HG03571 (cell line): ENCODE data around the gene KCTD6.
A peak's percentile ranks its signal among the peaks of the same experiment; 100 is the strongest.

Source experiments
- ATAC-seq: cut with Tn5 transposase; IDR thresholded peaks from one replicate; pipeline ENCODE4 v1.9.1; 2021; ENCODE audit not compliant: unreplicated experiment

Gene KCTD6

DNA sequence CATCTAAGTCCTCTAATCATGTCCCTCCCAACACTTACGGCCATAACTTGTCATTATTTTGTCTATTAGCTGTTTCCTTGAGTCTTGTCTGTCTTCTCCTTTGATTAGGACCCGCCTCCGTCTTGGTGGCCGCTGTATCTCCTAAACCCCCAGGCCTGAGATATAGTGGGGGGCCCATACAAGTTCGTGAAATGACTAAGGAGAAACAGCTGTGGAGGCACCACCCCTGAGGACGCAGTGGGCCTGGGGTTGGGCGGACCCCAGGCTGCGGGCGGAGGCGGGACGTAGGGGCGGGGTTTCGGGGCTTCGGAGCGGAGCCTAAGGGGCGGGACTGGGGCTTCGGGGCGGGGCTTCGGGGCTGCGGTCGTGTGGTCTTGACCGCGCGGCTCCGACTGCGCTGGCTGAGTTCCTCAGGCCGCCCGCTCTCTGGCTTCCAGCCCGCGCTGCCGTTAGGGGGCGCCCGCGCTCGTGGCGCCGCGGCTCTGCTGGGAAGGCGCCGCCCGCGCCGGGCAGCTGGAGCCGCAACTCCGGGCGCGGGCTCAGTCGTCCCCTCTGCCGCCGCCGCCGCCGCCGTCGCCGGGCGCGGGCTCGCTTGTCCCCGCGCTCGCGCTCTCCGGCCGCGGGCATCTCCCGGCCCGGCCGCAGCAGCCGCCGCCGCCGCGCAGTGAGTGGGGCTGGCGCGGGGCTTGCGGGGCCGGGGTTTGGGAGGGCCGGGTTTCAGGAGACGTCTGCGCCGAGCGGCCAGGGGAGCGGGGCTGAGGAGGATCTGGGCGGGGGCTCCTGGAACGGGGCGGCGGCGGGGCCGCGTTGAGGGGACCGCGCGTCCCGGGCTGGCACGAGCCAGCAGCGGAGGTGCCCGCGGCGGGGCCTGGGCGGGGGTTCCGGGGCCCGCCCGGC lies at the start of gene KCTD6:
TSS of gene KCTD6 (plus strand) at position 591 of the 897 bp plus-strand sequence. CDS start 6,660 bp downstream, outside the sequence.
- peak; percentile 93 for ATAC-seq

DNA sequence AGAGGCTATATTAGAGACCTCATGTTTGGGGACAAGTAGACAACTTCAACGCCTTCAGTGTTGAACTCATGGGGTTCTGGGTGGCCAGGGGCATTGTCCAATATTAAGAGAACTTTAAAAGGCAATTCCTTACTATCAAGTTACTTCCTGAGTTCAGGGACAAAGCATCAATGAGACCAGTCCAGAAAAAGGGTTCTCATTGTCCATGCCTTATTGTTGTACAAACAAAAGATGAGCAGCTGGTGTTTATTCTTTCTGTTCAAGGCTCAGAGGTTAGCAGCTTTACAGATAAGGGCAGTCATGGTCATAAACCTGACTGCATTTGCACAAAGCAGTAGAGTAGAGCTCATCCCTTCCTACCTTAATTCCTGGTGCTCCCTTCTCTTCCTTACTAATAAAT lies 39.7 kb upstream of the KCTD6 start:
- no peak for ATAC-seq

DNA sequence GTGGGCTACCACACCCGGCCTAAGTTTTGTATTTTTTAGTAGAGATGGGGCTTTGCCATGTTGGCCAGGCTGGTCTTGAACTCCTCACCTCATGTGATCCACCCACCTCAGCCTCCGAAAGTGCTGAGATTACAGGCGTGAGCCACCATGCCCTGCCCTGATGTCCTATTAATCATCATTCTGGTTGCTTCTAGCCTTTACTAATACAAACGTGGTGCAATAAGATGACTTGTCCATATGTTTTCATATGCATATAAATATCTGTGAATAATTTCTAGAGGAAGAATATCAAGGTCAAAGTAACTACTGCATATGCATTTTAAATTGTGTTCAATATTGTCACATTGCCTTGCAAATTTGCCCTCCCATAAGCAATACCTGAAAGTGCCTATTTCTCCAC lies 32.7 kb upstream of the KCTD6 start:
- no peak for ATAC-seq

DNA sequence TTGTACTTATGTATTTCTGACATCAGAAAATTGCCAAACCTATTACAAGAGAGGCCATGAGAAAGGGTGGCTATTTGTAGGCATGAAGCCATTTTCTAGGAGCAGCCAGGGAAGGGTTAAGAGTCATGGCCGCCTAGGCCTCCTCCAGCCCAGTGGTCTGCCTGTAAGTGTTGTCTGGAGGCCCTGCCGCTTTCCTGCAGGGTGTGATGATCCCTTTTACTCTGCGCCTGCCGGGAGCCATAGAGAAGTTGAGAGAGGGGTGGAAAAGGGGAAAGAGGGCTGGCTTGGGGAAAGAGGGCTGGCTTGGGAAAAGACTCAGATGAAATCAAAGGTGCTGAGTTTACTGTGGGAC lies 29.1 kb upstream of the KCTD6 start:
- no peak for ATAC-seq

DNA sequence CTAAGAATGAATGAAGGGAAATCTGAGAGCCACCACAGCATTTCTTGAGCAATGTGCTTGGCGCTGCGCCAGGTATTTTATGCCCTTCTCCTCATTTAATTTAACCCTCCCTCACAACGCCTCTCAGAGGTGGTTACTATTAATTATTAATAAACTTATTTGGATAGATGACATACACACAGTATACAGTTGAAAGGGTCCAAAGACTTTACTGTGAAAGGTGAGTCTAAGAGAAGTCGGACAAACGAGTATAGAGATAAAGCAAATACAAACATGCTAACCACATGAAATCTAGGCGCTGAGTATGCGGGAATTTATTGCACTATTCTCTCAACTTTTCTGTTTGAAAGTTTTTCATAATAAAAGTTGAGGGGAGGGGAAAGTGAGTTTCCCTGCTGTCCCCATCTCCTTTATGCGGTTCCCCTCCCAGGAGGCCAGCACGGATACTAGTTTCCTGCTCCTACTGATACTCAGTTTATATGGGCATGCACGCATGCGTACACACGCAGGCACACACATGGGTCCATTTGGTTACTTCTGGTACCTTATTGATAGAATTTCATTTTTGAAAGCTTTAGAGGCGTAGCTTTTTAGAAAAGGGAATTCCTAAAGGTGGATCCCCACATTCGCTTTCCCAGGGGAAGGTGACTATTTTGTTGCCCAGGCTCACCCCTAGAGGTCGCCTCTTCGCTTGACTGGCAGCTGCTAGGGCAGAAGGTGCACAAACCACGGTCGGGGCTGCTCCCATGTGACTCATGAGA lies 28.5 kb upstream of the KCTD6 start:
- no peak for ATAC-seq

DNA sequence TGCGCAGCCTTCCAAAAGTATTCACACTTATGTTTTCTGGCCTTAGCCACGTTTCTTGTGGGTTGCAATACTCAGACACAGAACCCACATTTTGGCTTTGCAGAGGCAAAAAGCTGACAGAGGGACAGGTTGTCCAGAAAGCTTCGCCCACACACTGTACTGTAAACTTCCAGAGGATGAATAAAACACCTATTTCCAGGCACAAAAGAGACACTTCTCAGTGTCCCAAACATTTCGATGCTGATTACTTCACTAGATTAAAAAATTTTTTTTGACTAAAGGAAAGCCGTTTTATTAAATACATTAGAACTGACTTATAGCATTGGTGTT lies 28.0 kb upstream of the KCTD6 start:
- ATAC-seq = no peak

DNA sequence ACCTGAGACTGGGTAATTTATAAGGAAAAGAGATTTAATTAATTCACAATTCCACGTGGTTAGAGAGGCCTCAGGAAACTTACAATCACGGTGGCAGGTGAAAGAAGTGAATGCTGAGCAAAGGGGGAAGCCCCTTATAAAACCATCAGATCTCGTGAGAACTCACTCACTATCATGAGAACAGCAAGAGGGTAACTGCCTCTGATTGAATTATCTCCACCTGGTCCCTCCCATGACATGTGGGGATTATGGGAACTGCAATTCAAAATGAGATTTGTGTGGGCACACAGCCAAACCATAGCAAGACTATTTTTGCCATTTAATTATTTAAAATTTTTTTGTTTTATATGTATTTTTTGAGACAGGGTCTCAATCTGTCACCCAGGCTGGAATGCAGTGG lies 27.0 kb upstream of the KCTD6 start:
- no peak for ATAC-seq

DNA sequence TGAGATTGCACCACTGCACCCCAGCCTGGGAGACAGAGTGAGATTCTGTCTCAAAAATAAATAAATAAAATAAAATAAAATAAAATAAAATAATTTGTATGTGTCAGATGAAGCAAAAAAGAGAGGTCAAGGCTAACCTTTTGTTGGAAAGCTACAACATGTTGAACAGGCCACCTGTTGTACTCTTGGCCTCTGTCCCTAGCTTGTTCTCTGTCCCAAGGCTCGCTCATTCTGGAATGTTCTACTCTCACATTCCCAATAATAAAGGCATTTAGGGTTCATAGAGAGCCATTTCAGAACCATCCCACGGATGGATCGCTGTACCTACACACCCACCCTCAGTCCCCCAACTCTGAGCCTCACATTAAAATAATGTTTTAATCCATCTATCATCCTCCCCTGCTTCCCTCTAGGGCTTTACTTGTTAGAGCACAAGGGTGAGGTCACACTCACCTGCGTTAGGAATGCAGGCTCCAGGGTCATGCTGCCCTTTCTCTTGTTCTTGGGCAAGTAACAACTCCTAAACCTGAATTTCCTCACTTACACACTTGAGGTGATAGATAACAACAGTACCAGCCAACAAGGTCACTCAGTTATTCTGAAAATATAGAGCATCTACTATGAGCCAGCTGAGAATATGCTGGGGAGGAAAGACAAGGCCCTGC lies 24.9 kb upstream of the KCTD6 start:
- no peak for ATAC-seq

DNA sequence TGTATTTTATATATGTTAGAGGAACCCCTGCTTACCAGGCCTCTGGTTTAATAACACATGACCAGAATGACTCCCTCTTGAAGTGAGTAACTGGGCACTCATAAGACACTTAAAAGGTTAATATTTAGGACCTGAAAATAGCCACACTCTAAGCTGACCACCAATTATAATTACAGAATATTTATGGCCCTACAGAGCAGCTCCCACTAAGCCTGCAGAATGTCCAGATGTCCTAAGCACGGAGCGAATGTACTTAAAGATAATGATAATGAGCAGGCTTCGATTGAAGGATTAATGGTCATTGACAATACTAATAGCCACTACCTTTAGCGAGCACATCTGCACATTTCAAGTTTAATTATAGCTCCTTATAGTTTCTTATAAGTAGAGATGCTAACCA lies 22.8 kb upstream of the KCTD6 start:
- no peak for ATAC-seq

DNA sequence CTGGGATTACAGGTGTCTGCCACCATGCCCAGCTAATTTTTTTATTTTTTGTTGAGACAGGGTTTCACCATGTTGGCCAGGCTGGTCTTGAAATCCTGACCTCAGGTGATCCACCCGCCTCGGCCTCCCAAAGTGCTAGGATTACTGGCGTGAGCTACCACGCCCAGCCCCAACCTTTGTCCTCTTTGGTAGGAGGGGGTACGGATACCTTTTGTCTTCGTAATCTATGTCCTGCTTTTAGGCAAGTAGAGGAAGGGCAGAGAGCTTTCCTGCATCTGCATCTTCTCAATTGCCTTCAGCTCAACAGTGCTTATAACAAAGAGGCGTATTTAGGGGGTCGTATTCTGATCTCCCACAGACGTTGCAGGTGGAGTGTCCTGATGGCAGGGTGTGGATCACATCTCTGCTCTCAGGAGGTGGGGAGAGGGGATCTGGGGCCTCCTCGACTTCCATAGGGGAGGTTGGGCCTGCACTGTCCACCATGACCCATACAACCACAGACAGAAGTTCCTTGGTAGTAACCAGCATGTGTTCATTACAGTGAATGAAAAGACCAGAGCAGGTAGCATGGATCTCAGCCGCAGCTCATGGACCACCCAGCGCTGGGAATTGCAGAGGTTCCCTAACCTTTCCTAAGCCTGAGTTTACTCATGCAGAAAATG lies 21.4 kb upstream of the KCTD6 start:
- ATAC-seq = no peak

DNA sequence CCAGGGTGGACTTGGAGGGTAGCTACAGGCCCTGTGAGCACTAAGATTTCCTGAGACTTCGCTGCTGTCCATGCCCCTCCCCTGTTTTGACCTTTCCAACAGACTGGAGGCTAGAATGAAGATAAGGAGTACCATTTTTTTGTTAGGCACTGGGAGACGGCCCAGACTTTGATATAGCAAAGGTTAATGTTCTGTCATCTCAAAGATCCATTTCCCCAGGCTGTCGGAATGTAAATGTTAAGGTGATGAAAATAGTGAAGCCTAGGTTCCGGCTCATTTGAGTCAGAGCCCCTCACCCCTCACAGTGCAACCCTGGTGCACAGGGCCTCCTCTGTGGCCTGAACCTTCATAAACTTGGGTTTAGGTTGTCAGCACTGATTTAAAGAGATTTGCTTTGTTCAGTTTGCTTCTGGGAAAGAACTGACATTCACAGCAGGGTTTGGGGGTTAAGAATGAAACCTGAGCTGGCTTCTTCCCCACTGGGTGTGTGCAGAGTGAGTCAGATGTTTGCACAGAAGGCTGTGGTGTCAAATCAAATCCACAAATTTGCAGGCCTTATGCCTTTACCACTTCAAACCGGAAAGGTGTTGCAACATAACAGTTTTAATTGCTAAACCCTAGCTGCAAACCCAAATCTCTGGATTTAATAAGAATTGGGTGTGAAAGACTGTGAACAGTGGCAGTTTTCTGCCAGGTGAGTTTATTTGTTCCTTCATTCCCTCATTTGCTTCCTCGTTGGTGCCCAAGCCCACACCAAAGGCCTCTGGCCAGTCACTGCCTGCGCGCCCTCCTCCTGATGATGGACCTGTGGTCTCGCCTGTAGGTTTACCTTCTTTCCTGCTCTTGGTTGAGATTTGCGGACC lies 20.6 kb upstream of the KCTD6 start:
- no peak for ATAC-seq

DNA sequence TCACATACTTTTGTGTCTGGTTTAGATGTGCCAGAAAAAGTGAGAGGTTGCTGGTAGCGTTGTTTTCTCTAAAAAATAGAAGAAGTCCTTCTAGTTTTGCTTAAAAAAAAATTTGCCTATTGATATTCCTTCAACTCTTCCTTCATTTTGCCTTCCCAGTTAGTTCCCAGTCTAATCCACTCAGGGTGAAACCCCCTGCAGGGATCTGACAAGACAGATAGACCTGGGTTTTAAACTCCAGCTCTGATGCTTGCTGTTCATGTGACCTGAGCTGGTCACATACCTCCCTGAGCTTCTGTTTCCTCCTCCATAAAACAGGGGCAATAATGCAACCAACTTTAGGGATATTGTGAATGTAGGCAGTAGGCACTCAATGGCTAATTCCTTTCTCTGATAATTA lies 18.6 kb upstream of the KCTD6 start:
- no peak for ATAC-seq

DNA sequence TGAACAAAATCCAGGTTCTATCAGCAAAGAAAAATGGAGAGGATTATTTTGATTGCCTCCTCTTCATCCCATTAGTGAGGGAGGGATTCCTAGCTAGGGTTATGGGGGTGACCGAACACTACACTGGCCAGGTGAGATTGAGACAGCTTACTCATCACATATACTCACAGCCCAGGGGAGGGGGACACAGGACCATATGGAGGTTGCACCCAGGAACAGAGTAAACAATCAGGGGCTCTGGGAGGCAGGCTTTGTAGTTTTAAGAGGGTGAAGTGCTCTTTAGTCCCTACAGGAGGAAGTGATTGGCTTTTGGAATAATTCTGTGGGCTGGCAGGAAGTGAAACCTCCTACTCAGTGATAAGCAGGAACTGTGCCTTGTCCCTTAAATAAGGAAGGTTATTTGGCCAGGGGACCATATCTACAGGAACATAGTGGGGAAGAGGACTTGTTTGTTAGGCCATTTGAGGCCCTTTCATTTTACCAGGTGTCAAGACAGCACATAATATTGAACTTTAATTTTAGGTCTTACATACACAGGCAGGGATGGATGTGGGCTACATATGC lies 17.5 kb upstream of the KCTD6 start:
- no peak for ATAC-seq

DNA sequence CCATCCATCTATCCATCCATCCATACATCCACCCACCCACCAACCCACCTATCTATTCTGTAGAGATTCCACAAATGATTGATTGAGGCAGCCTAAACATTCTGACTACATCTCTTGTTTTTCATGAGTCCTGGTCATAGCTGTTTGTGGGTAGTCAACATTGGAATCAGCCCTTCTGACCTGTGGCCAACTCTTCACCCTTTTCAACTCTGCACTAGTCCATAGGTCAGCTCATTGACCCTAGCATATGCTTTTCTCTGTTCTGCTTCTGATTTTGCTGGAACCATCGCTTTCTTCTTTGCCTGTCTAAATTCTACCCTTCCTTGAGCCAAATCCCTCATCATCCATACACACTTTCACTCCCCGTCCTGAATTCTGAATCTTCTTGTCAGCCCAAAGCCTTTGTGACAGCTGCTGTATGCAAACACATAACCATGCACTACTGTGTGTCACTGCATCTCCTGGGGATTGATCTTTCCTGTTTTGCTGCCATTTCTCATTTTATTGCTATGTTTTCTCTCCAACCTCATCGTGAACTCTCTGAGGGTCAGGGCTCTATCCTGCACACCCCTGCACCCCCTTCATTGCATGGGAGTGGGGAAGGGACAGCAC lies 16.8 kb upstream of the KCTD6 start:
- ATAC-seq = no peak

DNA sequence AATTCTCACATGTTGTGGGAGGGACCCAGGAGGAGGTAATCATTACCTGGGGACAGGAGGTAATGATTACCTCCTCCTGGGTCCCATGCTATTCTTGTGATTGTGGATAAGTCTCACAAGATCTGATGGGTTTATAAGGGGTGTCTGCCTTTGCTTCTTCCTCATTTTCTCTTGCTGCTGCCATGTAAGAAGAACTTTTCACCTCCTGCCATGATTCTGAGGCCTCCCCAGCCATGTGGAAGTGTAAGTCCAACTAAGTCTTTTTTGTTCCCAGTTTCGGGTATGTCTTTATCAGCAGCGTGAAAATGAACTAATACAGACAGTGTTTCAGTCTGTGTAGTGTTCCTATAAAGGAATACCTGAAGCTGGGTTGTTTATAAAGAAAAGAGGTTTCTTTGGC lies 13.1 kb upstream of the KCTD6 start:
- no peak for ATAC-seq

DNA sequence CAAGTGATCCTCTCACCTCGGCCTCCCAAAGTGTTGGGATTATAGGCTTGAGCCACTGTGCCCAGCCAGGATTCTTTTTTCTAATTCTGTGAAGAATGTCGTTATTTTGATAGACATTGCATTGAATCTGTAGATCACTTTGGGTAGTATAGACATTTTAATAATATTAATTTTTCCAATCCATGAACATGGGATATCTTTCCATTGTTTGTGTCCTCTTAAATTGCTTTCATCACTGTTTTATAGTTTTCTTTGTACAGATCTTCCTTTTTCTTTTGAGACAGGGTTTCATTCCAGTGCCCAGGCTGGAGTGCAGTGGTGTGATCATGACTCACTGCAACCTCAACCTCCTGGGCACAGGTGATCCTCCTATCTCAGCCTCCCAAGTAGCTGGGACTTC lies 11.6 kb upstream of the KCTD6 start:
- no peak for ATAC-seq

DNA sequence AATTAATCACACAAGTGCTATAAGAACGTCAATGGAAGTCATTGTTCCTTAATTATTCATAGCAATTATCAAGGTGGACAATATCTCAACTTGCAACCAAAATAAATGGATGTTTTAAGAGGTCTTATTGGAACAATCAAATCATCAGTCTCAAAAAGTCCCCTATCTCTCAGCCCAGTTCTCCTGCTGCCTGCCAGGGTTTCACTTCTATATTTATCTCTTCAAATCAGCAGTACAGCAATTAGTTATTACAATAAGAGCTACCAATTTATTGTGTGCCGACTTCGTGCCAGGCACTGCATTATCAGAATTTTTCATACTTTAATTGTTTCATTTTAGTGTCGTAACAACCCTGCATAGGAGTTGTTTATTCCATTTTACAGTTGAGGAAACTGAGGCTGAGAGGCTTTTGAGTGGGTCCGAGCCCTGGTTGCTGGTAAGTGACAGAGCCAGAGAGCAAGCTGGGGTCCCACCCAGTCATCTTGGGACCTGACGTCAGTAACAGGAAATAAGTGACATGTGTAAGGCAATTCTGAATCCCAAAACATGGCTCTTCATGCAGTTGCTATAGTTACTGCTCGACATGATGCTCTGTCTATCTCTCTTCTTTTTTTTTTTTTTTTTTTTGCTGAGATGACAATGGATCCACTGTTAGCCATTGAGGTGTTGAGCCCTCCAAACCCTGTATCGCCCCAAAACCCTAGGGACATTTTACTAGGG lies 8.8 kb upstream of the KCTD6 start:
- ATAC-seq = no peak

DNA sequence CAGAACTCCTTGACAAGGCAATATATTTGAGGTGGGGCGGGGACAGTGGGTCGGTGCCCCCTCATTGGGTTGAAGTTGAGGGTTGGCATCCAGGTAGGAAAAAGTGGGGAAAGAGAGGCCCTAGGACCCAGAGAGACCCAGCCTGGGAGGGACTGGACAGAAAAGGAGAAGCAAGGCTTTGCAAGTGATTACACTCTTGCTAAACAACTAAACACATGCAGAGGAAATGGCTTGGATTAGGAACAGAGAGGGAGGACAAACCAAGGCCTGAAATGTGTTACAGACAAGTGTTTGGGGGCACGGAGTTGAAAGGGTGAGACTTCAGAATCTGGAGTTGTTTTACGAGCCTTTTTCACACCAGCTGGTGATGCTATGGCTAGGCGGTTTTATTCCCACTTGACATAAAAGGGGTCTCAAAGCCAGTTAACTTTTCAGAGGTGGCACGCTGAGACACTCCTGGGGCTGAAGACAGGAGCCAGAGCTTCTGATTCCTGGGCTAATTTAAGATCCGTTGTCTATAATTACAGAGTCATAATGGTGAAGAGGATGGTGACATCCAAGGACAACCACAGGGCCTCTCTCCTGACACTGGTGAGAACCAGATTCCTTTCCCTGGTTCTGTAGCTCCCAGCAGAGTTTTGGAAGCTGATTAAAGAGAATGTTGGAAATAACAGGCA lies 7.7 kb upstream of the KCTD6 start:
- ATAC-seq = no peak

DNA sequence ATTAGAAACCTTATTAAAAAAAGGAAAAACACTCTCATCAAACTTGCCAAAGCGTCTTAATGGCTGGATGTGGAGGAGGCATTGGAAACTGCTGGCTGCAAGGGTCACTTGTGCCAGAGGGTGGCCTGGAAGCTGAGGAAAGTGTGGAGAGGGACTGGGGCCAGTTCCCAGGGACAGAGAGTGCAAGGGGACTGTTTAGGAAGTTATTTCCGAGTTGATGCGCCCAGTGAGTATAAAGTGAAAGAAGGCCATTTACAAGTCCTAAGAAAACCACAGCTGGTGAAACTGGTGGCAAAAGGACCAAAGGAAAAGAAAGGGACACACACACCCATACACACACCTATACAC lies 7.2 kb upstream of the KCTD6 start:
- no peak for ATAC-seq
